Measurements from ENCODE around the gene TJP2. TPM values are rescaled to one million over a fixed set of nuclear protein-coding genes. Genes with fewer than 3 reads are reported as not detected.

Gene TJP2
- total RNA-seq, 2 experiments from 2014 or later: 6.3 to 8.0 TPM

GRCh38 chr9:69261636-69262035, 87.6 kb downstream of the TJP2 start:
- Mint-ChIP-seq H3K27me3 (peaks cover 18% of the 10 kb centered on the region), H3K4me3 (no peak overlapping the region), H3K4me1 (ENCODE audit: low read depth) (no peaks in the 10 kb centered on the region), H3K9me3 (no peaks in the 10 kb centered on the region), H3K36me3 (ENCODE audit: low read depth) (no peaks in the 10 kb centered on the region), H3K27ac (no peak overlapping the region)
- intact Hi-C loops (cut with DNase I, micrococcal nuclease): no loop called here
- no peak for DNase-seq
- POLR2A ChIA-PET: no interaction called here
- Histone ChIP-seq H3K27me3 (ENCODE audit: control insufficient read depth in 1 of 2, insufficient read depth in 2 of 2, low read length in 2 of 2) (peaks cover 0 to 4% of the 10 kb centered on the region in 2 experiments), H3K9me3 (ENCODE audit: control insufficient read depth in 1 of 2, insufficient read depth in 1 of 2, low read length in 2 of 2) (no peaks in the 10 kb centered on the region), H3K4me3 (ENCODE audit: low read length) (no peak overlapping the region), H3K36me3 (ENCODE audit: insufficient read depth, low read length) (no peaks in the 10 kb centered on the region), H3K27ac (ENCODE audit: low read depth in 1 of 2, low read length in 2 of 2) (no peak overlapping the region), H3K4me1 (ENCODE audit: insufficient read depth, low read length) (no peaks in the 10 kb centered on the region)
- no peak for ATAC-seq (ENCODE audit: poor library complexity)
- TF ChIP-seq CTCF (IDR thresholded peaks at IDR 0.05): no peak
- CTCF ChIA-PET: no interaction called here

GRCh38 chr9:69264526-69264925, 90.4 kb downstream of the TJP2 start:
- ChIA-PET CTCF (no interaction called here), POLR2A (no interaction called here)
- DNase-seq (peak in 2 of 14 experiments; percentile 4 to 29), ATAC-seq (ENCODE audit: poor library complexity) (no peak)
- peaks cover 0 to 4% of the 10 kb centered on the region in 2 experiments for H3K27me3 ChIP-seq (ENCODE audit: control insufficient read depth in 1 of 2, insufficient read depth in 2 of 2, low read length in 2 of 2)
- H3K9me3 ChIP-seq (ENCODE audit: control insufficient read depth in 1 of 2, insufficient read depth in 1 of 2, low read length in 2 of 2): no peaks in the 10 kb centered on the region
- Mint-ChIP-seq H3K36me3 (ENCODE audit: low read depth) (no peaks in the 10 kb centered on the region), H3K4me1 (ENCODE audit: low read depth) (no peaks in the 10 kb centered on the region), H3K27me3 (peaks cover 27% of the 10 kb centered on the region), H3K27ac (no peak overlapping the region), H3K4me3 (no peak overlapping the region), H3K9me3 (no peaks in the 10 kb centered on the region)
- H3K27ac ChIP-seq (ENCODE audit: low read depth in 1 of 2, low read length in 2 of 2): no peak overlapping the region
- no peak overlapping the region for H3K4me3 ChIP-seq (ENCODE audit: low read length)
- TF ChIP-seq CTCF (IDR thresholded peaks at IDR 0.05): no peak
- intact Hi-C loops (cut with DNase I, micrococcal nuclease): no loop called here
- no peaks in the 10 kb centered on the region for H3K36me3 ChIP-seq (ENCODE audit: insufficient read depth, low read length)
- no peaks in the 10 kb centered on the region for H3K4me1 ChIP-seq (ENCODE audit: insufficient read depth, low read length)

- no peaks in the 10 kb centered on the region for H3K4me1 ChIP-seq (ENCODE audit: insufficient read depth, low read length)
- H3K4me3 ChIP-seq (ENCODE audit: low read length): no peak overlapping the region
- CTCF ChIA-PET: no interaction called here
- Mint-ChIP-seq H3K9me3 (no peaks in the 10 kb centered on the region), H3K36me3 (ENCODE audit: low read depth) (no peaks in the 10 kb centered on the region), H3K4me3 (no peak overlapping the region), H3K27me3 (peaks cover 32% of the 10 kb centered on the region), H3K4me1 (ENCODE audit: low read depth) (no peaks in the 10 kb centered on the region), H3K27ac (no peak overlapping the region)
- POLR2A ChIA-PET: no interaction called here
- no peaks in the 10 kb centered on the region for H3K36me3 ChIP-seq (ENCODE audit: insufficient read depth, low read length)
- no peaks in the 10 kb centered on the region for H3K9me3 ChIP-seq (ENCODE audit: control insufficient read depth in 1 of 2, insufficient read depth in 1 of 2, low read length in 2 of 2)
- no peak for DNase-seq
- no peak for TF ChIP-seq CTCF (IDR thresholded peaks at IDR 0.05)
- intact Hi-C loops (cut with DNase I, micrococcal nuclease): no loop called here
- no peak for ATAC-seq (ENCODE audit: poor library complexity)
- H3K27me3 ChIP-seq (ENCODE audit: control insufficient read depth in 1 of 2, insufficient read depth in 2 of 2, low read length in 2 of 2): peaks cover 0 to 4% of the 10 kb centered on the region in 2 experiments
- H3K27ac ChIP-seq (ENCODE audit: low read depth in 1 of 2, low read length in 2 of 2): no peak overlapping the region
These were observed 91.8 kb downstream of the TJP2 start for GRCh38 chr9:69265891-69266290.
